HepG2 (cell line): Measurements from ENCODE around the gene SCAF8. TPM values are rescaled to one million over a fixed set of nuclear protein-coding genes. Genes with fewer than 3 reads are reported as not detected.

Source experiments
- ATF1 ChIP-seq: IDR thresholded peaks from 2 replicates; pipeline ENCODE4 v1.6.1; 2016; ENCODE audit warnings: mild to moderate bottlenecking, control low read depth
- BCL6 ChIP-seq: IDR thresholded peaks from 2 replicates; pipeline ENCODE4 v1.6.1; 2016; ENCODE audit warnings: missing genetic modification reagents, missing compliant biosample characterization
- CREBL2 ChIP-seq: sonication (generic); formaldehyde crosslinking; IDR thresholded peaks from 2 replicates; pipeline ENCODE4 v1.8.1; 2023; ENCODE audit warnings: missing genetic modification reagents, mild to moderate bottlenecking, borderline replicate concordance
- FOXP1 ChIP-seq, 2 experiments: fragments of 450-650 bp in 1 of 2; IDR thresholded peaks; 2 replicates each; pipeline ENCODE4 v1.6.1; 2017 to 2018; ENCODE audit warnings: antibody characterized with exemption in 1 of 2
- HMGA1 ChIP-seq: sonication (generic); formaldehyde crosslinking; conservative IDR thresholded peaks from 2 replicates; pipeline ENCODE4 v1.4.0; 2020; ENCODE audit warnings: missing genetic modification reagents
- JARID2 ChIP-seq: sonication (generic); formaldehyde crosslinking; IDR thresholded peaks from 2 replicates; pipeline ENCODE4 v1.8.1; 2023; ENCODE audit warnings: missing genetic modification reagents, inconsistent platforms; ENCODE audit not compliant: insufficient replicate concordance
- KDM6A ChIP-seq: IDR thresholded peaks from 2 replicates; pipeline ENCODE4 v1.6.1; 2016; ENCODE audit warnings: low read depth
- KLF12 ChIP-seq: sonication (generic); formaldehyde crosslinking; IDR thresholded peaks from 2 replicates; pipeline ENCODE4 v1.4.0; 2020; ENCODE audit warnings: missing genetic modification reagents, borderline replicate concordance
- MYC ChIP-seq: sonication (generic); formaldehyde crosslinking; IDR thresholded peaks from 2 replicates; pipeline ENCODE4 v1.9.0; 2021; ENCODE audit warnings: missing genetic modification reagents, borderline replicate concordance
- PHF5A ChIP-seq: IDR thresholded peaks from one replicate; pipeline ENCODE4 v1.6.1; 2018; ENCODE audit warnings: low read depth, missing genetic modification reagents; ENCODE audit not compliant: unreplicated experiment
- PRMT3 ChIP-seq: sonication (generic); formaldehyde crosslinking; IDR thresholded peaks from 2 replicates; pipeline ENCODE4 v1.8.1; 2022; ENCODE audit warnings: low read depth, mild to moderate bottlenecking, moderate library complexity, missing genetic modification reagents, borderline replicate concordance
- RBM39 ChIP-seq: fragments of 200-400 bp; formaldehyde crosslinking; IDR thresholded peaks from one replicate; pipeline ENCODE4 v1.6.1; 2018; ENCODE audit warnings: antibody characterized with exemption, mild to moderate bottlenecking, low read depth, low read length; ENCODE audit not compliant: poor library complexity, severe bottlenecking
- RERE ChIP-seq: IDR thresholded peaks from 2 replicates; pipeline ENCODE4 v1.6.1; 2016; ENCODE audit warnings: low read depth, missing genetic modification reagents, missing compliant biosample characterization
- RFX3 ChIP-seq: IDR thresholded peaks from 2 replicates; pipeline ENCODE4 v1.6.1; 2016; ENCODE audit warnings: missing biosample characterization, missing genetic modification reagents
- SP140L ChIP-seq: sonication (generic); formaldehyde crosslinking; IDR thresholded peaks from 2 replicates; pipeline ENCODE4 v1.4.0; 2020; ENCODE audit warnings: missing genetic modification reagents, borderline replicate concordance
- SUZ12 ChIP-seq: fragments of 150-350 bp; IDR thresholded peaks from 2 replicates; pipeline ENCODE4 v1.6.1; 2014; ENCODE audit warnings: low read depth, low read length
- TOPORS ChIP-seq: sonication (generic); formaldehyde crosslinking; IDR thresholded peaks from 2 replicates; pipeline ENCODE4 v1.8.0; 2023; ENCODE audit warnings: mild to moderate bottlenecking, missing genetic modification reagents
- ZFP62 ChIP-seq: sonication (generic); formaldehyde crosslinking; IDR thresholded peaks from 2 replicates; pipeline ENCODE4 v1.4.0; 2020; ENCODE audit warnings: missing genetic modification reagents
- ZGPAT ChIP-seq: IDR thresholded peaks from 2 replicates; pipeline ENCODE4 v1.6.1; 2016; ENCODE audit warnings: mild to moderate bottlenecking
- ZMYM4 ChIP-seq: sonication (generic); formaldehyde crosslinking; IDR thresholded peaks from 2 replicates; pipeline ENCODE4 v1.8.1; 2023; ENCODE audit warnings: mild to moderate bottlenecking, missing genetic modification reagents
- ZXDC ChIP-seq: sonication (generic); formaldehyde crosslinking; IDR thresholded peaks from 2 replicates; pipeline ENCODE4 v1.5.0; 2020; ENCODE audit warnings: mild to moderate bottlenecking, missing genetic modification reagents
- polyA plus RNA-seq, 8 experiments: library from polyadenylated mRNA; depleted of rRNA in 3 of 8; stranded (reverse) in 7 of 8; unstranded in 1 of 8; fragments of >200 nt; fragmentation: Illumina TruSeq in 4 of 8; extraction: Trizol in 4 of 8; gene quantifications; 2 replicates each; pipeline versions ENCODE4 v1.2.1 to v1.2.3, GENCODE V29; 2011 to 2016; ENCODE audit warnings: low read depth in 4 of 8, missing spikeins in 1 of 8, mixed read lengths in 1 of 8; ENCODE audit not compliant: insufficient read depth in 1 of 8
- total RNA-seq, 5 experiments: library from RNA; depleted of rRNA; stranded (reverse); fragments of >200 nt; fragmentation: Illumina TruSeq; extraction: Trizol; gene quantifications; 2 replicates each; pipeline ENCODE4 v1.2.3, GENCODE V29; 2016; ENCODE audit warnings: low read depth in 1 of 5

The SCAF8 gene
- total and polyA plus RNA-seq, 2 of the 13 experiments (the other 11 are each of a cell fraction or from before 2014, with no cell fraction given) = 15.3 to 40.8 TPM

GRCh38 chr6:154733183-154733625, at the start of gene SCAF8 (continued):
- TF ChIP-seq RBM39 = peak; percentile 30
- TF ChIP-seq TOPORS (CRISPR knock-in tag) = peak; percentile 94
- no peak for TF ChIP-seq FOXP1 (IDR thresholded peaks at IDR 0.05)
- no peak for TF ChIP-seq FOXP1 (CRISPR knock-in tag; IDR thresholded peaks at IDR 0.05)
- peak; percentile 10; the same call in 1 of the 2 replicates for TF ChIP-seq BCL6 (CRISPR knock-in tag)
- TF ChIP-seq ZFP62 (CRISPR knock-in tag) = no peak
- TF ChIP-seq HMGA1 (CRISPR knock-in tag) = no peak
- no peak for TF ChIP-seq ATF1 (CRISPR knock-in tag)
- TF ChIP-seq RFX3 (CRISPR knock-in tag) = no peak
- peak; percentile 12; the same call in 1 of the 2 replicates for TF ChIP-seq CREBL2 (CRISPR knock-in tag)
- TF ChIP-seq KDM6A (CRISPR knock-in tag) = no peak
- no peak for TF ChIP-seq KLF12 (CRISPR knock-in tag)
- no peak; the same call in 1 of the 2 replicates for TF ChIP-seq ZGPAT
- no peak for TF ChIP-seq SUZ12
- TF ChIP-seq JARID2 (CRISPR knock-in tag) = peak; percentile 72
- no peak for TF ChIP-seq SP140L
- peak; percentile 89; the same call in 1 of the 2 replicates for TF ChIP-seq ZXDC
- peak; percentile 48; the same call in 1 of the 2 replicates for TF ChIP-seq MYC (CRISPR knock-in tag)
- TF ChIP-seq PHF5A (CRISPR knock-in tag) = no peak
- peak; percentile 86 for TF ChIP-seq ZMYM4 (CRISPR knock-in tag)
- peak; percentile 91; the same call in 1 of the 2 replicates for TF ChIP-seq PRMT3 (CRISPR knock-in tag)
- TF ChIP-seq RERE (CRISPR knock-in tag) = 0 out of 2 replicates have a peak, but pooled peaks have one; percentile 17
